ENCODE measurements around the gene FIBP.

GRCh38 chr11:65891219-65892136 is 3.2 kb upstream of the FIBP start:
- TF ChIP-seq CTCF (IDR thresholded peaks at IDR 0.05; ENCODE audit: borderline replicate concordance, extremely low read depth, low read length, poor library complexity, severe bottlenecking) (peak; percentile 49), EZH2 (IDR thresholded peaks at IDR 0.05; ENCODE audit: borderline replicate concordance, low read depth, low read length, severe bottlenecking) (no peak)
